ENCODE measurements around the gene DNAI2.

DNA sequence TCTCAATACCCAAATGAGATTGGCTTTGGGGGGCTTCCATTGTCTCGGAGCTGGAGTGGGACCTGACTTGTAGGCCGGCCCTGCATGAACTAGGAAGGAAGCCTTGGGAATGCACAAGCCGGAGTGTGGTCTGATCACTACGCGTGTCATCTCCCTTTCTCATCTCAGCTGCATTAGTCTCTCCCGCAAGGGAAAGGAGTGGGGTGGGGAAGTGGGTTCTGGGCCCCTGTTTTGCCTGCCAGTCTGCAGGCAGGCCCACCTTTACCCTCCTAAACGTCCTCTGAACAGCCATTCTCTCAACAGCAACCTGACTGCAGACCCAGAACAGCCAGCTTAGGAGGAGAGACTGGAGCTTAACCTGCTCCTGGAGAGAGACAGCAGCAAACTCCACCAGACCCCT, 11.4 kb upstream of the DNAI2 start:
- TF ChIP-seq EZH2 (IDR thresholded peaks at IDR 0.05), result no peak
- no peak for TF ChIP-seq POLR2AphosphoS5 (IDR thresholded peaks at IDR 0.05; ENCODE audit: borderline replicate concordance, low read depth, low read length)
